Measurements from ENCODE around the gene MCL1.
"Not testable (repeated sequence)": the region's sequence is repeated elsewhere in the genome, so short reads cannot be mapped to it uniquely, and the experiment has no call there.

The MCL1 gene

DNA sequence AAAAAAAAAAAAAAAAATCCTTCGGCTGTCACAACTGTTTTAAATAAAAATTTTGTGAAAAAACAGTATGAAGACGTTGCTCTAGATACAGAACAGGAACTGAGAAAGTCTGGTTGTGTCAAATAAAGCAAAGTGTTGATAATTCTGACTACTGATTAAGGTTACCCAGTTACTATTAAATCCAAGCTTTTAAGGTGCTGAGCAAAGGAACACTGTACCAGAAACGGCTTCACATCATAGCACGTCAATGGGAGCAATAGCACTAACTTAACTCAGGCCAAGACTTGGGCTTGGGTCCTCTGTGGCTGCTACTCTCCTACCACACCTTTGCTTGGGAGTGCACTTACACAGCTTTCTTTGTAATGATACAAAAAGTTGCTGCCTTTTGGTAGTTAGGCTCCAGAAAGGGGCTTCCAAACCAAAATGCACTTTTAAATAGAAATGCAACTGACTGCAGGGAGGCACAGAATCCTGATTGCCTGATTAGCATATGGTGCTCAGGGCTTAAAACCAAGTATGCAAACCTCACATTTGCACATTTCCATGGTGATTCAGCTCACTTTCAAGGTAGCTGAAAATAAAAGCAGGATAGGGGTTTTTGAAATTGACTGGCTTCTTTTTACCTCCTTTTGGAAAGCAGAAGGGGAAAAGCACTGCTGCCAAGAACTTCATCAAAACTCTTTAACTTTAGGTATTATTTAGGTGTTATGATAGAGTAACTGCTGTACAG is 6.3 kb downstream of the MCL1 start:
- DNase-seq (ENCODE audit: low read depth in 2 of 2): no peak

DNA sequence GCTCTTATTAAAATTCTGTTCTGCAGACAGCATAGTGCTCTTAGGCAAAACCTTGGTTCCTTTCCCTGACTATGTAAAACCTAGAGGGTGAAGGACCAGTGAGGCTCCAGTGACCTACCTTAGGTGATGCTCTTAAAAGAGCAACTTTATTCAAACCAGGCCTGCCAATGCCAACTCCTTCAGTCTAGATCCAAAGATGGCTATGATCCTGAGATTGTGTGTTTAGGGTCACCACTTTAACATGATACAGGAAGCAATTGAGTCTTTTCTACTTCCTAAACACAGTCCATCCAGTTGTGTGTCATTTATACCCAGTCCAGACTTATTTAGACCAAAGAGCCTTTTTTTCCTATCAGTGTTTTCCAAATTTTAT is 10.8 kb downstream of the MCL1 start:
- DNase-seq (ENCODE audit: low read depth in 2 of 2): no peak

DNA sequence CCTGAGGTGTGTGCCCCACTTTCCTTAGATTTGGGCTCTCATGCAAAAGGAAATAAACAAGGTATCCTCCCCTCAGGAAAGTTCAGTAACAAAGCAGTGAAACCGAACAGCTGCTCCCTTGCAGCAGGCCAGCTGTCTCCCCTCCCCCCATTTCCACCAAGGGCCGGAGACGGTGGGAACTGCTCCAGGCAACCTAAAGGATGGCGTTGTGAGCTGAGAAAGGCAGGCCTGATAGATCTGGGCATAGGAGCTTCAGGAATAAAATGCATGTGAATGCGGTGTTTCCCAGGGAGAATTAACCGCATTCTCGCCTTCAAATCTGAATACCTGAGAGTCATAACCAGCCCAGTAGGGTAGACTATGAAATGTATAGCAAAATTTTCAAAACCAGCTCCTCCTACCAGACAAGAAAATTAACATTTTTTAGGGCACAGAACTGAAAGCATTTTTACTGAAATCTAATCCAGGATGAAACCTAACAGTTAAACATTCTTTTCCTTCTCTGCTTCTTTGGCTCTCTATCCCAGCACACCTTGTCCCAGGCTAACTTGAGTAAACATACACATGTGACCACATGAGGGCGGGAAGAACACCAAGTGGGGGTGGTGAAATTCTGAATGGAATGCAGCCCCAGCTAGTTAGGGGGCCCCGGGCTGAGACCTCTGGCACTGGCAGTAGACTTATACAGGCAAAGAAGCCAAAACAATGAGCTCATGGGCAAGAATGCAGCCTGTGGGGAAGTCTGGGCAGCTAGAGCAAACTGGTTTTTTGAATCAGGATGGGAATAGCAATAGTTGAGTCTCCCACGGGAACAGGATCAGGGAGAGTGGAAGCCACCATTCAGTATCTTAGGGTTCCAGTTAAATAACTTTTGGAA is 11.5 kb downstream of the MCL1 start:
- DNase-seq (ENCODE audit: low read depth in 2 of 2): no peak

DNA sequence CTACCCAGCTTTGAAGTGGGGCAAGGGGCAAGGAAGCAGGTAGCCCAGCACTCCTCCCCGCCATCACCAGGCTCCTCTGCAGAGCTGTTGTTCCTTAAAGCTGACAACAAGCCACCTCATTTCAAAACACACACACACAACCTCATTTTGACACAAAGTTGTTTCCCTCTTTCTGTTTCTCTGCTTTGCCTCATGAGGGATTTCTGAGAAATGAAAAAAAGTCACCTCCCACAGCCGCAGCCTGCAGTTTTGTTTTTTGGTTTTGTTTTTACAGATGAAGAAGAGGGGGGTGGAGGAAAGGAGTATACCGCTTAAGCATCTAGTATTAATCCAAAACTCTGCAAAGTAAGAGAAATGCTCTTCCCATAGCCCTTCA is 12.1 kb downstream of the MCL1 start:
- DNase-seq (ENCODE audit: low read depth in 2 of 2): peak in 1 of 2 donors; percentile 51

DNA sequence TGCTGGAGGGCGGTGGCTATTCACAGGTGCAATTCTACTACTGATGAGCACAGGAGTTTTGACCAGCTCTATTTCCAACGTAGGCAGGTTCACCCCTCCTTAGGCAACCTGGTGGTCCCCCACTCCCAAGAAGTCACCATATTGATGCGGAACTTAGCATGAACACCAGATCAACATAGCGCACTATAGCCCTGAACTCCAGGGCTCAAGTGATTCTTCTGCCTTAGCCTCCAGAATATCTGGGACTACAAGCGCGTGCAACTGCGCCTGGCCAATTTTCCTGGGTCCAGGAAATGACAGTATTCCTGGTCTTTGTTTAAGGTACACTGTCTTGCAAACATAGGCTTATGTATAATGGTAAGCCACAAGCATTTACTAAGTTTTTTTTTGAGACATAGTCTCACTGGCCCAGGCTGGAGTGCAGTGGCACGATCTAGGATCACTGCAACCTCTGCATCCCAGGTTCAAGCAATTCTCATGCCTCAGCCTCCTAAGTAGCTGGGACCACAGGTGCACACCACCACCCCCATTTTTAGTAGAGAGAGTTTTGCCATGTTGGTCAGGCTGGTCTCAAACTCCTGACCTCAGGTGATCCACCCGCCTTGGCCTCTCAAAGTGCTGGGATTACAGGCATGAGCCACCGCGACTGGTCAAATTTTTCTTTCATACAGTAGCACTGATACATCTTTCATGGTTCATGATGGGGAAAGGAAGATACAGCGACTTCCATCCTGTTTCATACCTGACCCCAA is 12.6 kb downstream of the MCL1 start:
- DNase-seq (ENCODE audit: low read depth in 2 of 2): no peak

DNA sequence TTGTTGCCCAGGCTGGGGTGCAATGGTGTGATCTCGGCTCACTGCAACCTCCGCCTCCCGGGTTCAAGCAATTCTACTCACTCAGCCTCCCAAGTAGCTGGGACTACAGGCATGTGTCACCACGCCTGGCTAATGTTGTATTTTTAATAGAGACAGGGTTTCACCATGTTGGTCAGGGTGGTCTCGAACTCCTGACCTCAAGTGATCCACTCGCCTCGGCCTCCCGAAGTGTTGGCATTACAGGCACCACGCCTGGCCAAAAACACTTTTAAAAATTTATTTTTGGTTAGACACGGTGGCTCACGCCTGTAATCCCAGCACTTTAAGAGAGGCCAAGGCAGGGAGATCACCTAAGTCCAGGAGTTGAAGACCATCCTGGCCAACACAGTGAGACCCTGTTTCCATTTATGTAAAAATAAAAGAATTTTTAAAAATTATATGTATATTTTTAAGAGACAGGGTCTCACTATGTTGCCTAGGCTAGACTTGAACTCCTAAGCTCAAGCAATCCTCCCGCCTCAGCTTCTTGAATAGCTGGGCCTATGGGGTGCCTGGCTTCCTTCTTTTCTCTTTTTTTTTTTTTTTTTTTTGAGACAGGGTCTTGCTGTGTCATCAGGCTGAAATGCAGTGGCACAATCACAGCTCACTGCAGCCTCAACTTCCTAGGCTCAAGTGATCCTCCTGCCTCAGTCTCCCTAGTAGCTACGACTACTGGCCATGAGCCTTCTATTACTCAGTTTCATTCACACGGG is 14.0 kb downstream of the MCL1 start:
- not testable (repeated sequence) for DNase-seq (ENCODE audit: low read depth in 2 of 2)

DNA sequence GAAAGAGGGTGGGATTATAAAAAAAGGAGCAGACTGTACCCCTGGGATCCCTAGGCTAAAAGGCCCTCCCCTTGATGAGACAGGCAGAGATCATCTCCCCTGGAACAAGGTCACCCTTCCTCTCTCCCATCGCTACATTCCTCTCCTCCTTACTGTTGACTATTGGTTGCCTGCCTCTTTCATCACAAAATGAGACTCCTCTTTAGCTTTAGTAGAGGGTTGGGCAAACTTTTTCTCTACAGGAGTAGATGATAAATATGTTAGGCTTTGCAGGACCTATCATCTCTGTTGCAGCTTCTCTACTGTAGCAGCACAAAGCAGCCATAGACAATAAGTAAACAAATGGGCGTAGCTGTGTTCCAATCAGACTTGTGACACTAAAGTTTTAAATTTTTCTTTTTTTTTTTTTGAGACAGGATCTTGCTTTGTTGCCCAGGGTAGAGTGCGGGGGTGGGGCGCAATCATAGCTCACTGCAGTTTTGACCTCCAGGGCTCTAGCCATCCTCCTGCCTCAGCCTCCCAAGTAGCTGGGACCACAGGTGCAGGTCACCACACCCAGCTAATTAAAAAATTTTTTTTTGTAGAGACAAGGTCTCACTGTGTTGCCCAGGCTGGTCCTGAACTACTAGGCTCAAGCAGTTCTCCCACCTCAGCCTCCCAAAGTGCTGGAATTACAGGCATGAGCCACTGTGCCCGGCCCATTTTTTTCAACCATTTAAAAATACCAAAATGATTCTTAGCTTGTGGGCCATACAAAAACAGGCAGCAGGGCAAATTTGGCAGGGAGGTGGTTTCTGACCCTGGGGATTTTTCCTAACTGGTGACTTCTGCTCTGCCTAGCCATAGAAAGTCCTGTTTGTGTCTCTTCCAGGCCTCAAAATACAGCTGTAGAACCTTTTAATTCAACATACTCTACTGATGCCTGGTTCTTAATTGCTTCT is 15.1 kb downstream of the MCL1 start:
- DNase-seq (ENCODE audit: low read depth in 2 of 2): no peak

DNA sequence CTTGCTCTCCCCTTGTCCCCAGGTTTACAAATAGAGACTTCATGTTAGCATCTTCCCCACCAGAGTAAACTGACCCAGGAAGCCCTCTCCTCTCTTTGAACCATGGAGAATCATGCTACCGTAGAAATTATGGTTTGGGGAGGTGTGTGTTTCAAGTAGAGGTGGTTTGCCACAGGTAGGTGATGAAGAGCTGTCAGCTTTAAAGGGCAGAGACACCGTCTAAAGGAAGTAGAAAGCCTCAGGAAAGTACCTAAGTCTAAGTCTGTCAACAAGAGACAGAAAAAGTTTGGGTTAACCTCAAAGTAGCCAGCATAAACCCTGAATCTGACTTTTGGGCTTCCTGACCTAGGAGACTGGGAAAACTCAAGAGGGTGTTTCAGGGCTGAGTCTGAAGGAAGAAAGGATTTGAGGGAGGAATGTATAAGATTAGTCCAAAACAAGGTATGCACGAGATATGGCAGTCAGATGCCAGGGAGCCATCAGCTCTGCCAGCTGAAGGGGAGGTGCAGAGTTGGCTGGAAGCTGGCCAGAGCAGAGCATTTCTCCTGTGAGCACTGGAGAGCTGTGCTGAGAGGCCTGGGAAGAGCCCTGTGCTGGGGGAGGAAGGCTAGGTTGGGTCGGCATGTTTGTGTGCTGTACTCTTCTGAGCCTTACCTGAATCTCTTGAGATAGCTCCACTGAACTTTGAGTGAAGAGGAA is 15.9 kb downstream of the MCL1 start:
- DNase-seq (ENCODE audit: low read depth in 2 of 2): no peak

DNA sequence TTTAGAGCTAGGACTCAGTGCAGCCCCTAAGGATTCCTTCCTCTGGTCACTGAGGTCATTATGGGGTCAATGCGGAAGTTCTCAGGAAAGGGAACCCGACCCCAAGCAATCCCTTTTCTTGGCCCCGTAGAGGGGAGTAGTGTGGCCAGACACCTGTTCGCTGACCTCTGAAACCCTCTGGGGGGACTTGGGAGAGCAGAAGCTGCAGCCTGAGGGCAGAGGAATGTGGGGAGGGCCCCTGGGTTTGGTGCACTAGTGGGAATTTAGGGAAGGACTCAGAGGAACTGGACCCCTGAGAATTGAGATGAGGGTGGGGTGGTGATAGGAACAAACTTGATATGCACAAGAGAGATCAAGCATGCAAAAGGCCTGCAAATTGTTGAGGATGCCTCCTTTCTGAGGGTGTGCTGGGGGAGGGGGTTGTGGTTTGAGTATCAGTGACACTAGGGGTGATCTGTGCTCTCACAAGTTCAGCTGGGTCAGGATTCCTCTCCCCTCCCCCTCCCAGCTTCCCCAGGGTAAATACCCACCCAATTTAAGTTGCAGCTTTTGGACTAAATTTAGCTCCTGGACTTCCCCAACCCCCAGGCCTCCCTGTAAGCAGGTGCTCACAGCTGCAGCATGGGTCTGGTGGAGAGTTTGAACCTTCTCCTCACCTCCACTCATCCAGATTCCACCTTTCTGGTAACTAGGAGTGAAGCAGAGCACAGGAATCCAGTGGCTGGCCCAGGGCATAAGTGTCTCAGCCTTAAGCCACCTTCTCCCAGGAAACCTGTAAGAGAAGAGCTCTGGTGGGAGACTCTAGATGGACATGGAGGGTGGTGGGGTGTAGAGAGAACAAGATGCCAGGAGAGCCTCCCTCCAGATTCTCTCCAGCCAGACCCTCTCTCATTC is 16.7 kb downstream of the MCL1 start:
- DNase-seq (ENCODE audit: low read depth in 2 of 2): peak; percentile 73 to 79

DNA sequence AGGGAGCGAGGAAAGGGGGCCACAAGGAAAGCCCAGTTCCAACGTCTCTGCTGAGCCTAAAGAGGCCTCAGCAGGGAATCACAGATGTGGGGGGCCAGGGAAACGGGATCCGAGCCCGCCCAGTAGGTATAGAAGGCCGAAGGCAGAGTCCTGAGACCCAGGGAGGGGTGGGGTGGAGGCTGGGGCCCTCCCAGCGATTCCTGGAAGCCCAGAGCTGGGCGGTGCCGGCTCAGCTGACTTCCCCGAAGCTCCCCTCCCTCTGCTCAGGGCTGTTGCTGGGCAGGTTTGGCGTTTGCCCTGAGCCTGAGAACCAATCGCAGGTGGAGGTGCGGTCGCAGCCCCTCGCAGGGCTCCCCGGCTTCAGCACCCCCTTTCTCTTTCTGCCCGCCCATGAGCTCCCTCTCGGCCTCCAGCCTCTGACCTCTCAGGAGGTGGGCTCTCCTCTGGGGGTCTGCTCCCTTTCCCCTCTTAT is 17.4 kb downstream of the MCL1 start:
- DNase-seq (ENCODE audit: low read depth in 2 of 2): peak; percentile 85 to 87

DNA sequence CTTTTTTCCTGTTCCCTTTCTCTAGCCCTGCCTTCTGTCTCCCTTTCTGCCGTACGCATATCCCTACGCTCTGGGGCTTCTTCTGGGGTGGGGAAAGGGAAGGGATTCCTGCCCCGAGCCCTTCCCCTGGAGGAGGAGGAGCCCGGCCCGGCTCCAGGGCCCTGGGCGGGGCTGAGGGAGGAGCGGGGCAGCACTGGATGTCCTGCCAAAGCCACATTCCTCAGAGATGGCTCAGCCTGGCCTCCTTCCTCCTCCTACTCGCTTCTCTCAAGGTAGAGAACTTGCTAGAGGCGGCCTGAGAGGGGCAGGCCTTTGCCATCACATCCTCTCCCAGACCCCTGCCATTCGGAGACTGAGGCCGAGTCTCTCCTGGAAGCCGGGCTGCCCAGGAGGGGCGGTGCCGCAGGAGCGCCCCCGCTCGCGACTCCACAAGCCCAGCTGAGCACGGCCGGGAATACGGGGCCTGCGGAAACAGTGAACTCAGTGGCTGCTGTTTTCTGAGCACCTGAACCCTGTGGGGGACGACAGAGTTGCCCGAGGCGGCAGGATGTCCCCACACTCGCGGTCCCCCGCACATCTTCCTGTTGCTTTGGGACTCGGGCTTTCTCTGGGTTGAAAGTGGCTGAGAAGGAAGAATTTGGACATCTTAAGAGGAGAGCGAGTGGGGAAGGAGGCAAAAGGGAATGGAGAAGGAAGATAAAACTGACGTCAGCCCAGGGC is 18.0 kb downstream of the MCL1 start:
- DNase-seq (ENCODE audit: low read depth in 2 of 2): peak; percentile 55 to 69

DNA sequence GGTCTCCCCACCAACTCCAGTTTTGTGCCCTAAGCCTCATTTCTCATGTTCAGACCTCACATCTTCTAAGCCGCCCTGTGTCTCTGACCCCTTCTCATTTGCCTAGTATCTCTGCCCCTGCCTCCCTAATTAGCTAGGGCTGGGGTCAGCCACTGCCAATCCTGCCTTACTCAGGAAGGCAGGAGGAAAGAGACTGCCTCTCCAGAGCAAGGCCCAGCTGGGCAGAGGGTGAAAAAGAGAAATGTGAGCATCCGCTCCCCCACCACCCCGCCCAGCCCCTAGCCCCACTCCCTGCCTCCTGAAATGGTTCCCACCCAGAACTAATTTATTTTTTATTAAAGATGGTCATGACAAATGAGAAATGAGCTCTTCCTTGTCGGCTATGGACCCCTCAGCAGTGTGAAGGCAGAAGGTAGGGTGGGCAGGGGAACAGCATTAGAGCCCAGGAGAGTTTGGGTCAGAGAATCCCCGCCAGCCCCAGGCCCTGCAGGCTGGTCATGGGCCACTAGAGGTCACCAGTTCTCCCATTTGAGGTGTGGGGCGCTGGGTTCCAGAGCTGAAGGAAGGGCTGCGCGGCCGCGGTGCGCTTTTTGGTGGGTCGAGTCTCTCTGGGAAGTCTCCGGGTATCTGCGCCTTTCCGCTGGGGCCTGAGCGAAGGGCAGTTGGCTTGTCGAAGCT is 18.7 kb downstream of the MCL1 start:
- DNase-seq (ENCODE audit: low read depth in 2 of 2): peak; percentile 77 to 80

DNA sequence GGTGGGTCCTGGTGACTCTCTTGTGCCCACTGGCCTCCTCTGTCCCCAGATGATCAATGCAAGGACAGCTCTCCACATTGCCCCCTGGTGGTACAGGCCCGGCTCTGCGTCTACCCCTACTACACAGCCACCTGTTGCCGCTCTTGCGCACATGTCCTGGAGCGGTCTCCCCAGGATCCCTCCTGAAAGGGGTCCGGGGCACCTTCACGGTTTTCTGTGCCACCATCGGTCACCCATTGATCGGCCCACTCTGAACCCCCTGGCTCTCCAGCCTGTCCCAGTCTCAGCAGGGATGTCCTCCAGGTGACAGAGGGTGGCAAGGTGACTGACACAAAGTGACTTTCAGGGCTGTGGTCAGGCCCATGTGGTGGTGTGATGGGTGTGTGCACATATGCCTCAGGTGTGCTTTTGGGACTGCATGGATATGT is 19.4 kb downstream of the MCL1 start:
- DNase-seq (ENCODE audit: low read depth in 2 of 2): peak in 1 of 2 donors; percentile 49

DNA sequence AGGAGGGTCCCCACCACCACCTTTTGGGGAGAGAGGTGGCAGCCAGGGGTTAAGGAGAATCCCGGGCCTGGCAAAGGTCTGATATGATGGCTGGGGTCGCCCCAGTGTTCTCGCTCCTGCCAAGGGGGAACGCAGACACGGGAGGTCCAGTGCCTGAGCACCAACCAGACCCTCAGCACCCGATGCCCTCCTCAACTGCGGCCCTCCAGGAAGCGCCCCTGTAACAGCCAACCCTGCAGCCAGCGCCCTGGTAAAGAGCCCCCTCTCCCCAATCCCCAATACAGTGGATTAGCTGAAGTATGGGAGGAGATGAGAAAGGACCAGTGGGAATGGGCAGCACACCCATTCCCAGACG is 19.8 kb downstream of the MCL1 start:
- no peak for DNase-seq (ENCODE audit: low read depth in 2 of 2)

DNA sequence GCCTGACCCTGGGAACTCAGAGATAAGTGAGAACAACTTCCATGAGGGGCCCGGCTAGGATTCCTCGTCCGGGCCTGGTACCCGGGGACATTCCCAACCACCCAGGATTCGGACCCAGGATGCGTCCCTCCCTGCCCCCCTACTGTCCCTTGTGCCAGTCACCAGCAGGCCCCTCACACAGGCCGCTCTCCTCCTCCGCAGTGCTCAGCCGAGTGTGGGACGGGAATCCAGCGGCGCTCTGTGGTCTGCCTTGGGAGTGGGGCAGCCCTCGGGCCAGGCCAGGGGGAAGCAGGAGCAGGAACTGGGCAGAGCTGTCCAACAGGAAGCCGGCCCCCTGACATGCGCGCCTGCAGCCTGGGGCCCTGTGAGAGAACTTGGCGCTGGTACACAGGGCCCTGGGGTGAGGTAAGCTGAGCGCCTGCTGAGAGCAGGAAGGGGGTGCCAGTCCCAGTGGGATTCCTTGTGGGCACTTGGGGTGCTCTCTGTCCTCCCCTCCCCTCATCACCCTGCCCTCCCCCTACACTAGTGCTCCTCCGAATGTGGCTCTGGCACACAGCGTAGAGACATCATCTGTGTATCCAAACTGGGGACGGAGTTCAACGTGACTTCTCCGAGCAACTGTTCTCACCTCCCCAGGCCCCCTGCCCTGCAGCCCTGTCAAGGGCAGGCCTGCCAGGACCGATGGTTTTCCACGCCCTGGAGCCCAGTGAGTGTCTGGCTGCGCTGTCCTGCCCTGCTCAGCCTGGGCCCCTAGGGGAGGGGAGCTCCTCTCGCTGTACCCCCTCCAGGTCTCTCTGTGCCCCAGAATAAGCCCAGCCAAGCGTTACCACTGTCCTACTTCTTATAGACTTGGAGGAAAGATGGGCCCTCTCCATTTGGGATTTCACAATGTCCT is 20.4 kb downstream of the MCL1 start:
- no peak for DNase-seq (ENCODE audit: low read depth in 2 of 2)

DNA sequence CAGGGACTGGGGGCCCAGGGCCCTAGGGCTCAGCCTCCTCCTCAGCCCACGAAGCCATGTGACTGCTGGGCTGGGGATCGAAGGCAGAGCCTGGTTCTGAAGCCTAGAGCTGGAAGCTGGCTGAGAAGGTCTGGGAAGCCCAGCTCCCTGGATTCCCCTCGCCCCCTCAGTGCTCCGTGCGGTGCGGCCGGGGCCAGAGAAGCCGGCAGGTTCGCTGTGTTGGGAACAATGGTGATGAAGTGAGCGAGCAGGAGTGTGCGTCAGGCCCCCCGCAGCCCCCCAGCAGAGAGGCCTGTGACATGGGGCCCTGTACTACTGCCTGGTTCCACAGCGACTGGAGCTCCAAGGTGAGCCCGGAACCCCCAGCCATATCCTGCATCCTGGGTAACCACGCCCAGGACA is 21.1 kb downstream of the MCL1 start:
- no peak for DNase-seq (ENCODE audit: low read depth in 2 of 2)

DNA sequence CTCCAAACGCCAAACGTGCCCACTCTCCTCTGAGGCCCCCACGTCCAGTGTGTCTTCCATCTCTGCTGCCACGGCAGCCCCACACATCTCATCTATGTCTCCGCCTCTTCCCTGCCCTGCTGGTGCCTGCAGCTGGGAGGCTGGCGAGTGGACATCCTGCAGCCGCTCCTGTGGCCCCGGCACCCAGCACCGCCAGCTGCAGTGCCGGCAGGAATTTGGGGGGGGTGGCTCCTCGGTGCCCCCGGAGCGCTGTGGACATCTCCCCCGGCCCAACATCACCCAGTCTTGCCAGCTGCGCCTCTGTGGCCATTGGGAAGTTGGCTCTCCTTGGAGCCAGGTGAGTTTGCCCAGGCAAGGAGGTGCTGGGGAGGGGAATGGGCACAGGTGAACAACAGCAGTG is 21.6 kb downstream of the MCL1 start:
- no peak for DNase-seq (ENCODE audit: low read depth in 2 of 2)
